Progenitor cell of endocrine pancreas (in vitro differentiated cells): Measurements from ENCODE around the gene TMEM35B. TPM values are rescaled to one million over a fixed set of nuclear protein-coding genes. Genes with fewer than 3 reads are reported as not detected.
A peak's percentile ranks its signal among the peaks of the same experiment; 100 is the strongest.

Source experiments
- DNase-seq: peaks from one replicate; pipeline ENCODE4 v3.0.0; 2021; ENCODE audit warnings: low spot score; ENCODE audit not compliant: unreplicated experiment
- H3K27ac Mint-ChIP-seq: 2 replicates; pipeline ENCODE4 v1.8.0; 2021; ENCODE audit warnings: mild to moderate bottlenecking, moderate library complexity, mixed read lengths
- H3K27me3 Mint-ChIP-seq: 2 replicates; pipeline ENCODE4 v1.8.0; 2021; ENCODE audit warnings: mixed read lengths
- H3K36me3 Mint-ChIP-seq: 2 replicates; pipeline ENCODE4 v1.8.0; 2022; ENCODE audit warnings: mixed read lengths; ENCODE audit not compliant: insufficient read depth
- H3K4me1 Mint-ChIP-seq: 2 replicates; pipeline ENCODE4 v1.8.0; 2021; ENCODE audit warnings: low read depth, mixed read lengths
- H3K4me3 Mint-ChIP-seq: 2 replicates; pipeline ENCODE4 v1.8.0; 2021; ENCODE audit warnings: low read depth, mild to moderate bottlenecking, moderate library complexity, mixed read lengths
- H3K9me3 Mint-ChIP-seq: 2 replicates; pipeline ENCODE4 v1.8.0; 2021; ENCODE audit warnings: low read depth, mixed read lengths
- CTCF ChIP-seq: fragments of 200-600 bp; sonication (generic); IDR thresholded peaks from one replicate; pipeline ENCODE4 v1.5.0; 2021; ENCODE audit warnings: antibody characterized with exemption, mild to moderate bottlenecking; ENCODE audit not compliant: unreplicated experiment
- total RNA-seq: library from RNA; stranded (reverse); gene quantifications from 2 replicates; pipeline ENCODE4 v1.2.1, GENCODE V29; 2021

Gene TMEM35B
- total RNA-seq, 1 donor from 2014 or later = 10.0 TPM

GRCh38 chr1:34983700-34984355 lies 1.3 kb downstream of the TMEM35B start:
- no peak for DNase-seq
- Mint-ChIP-seq H3K4me3 (peak overlapping the region; percentile 90), H3K9me3 (no peaks in the 10 kb centered on the region), H3K36me3 (peaks cover 1% of the 10 kb centered on the region), H3K4me1 (peaks cover 9% of the 10 kb centered on the region), H3K27ac (peak overlapping the region; percentile 59), H3K27me3 (no peaks in the 10 kb centered on the region)
- TF ChIP-seq CTCF = no peak

GRCh38 chr1:34982820-34983376 lies 2.2 kb downstream of the TMEM35B start:
- Mint-ChIP-seq H3K9me3 (no peaks in the 10 kb centered on the region), H3K27me3 (no peaks in the 10 kb centered on the region), H3K4me3 (peak overlapping the region; percentile 24), H3K27ac (no peak overlapping the region), H3K4me1 (peaks cover 10% of the 10 kb centered on the region), H3K36me3 (no peaks in the 10 kb centered on the region)
- no peak for DNase-seq
- TF ChIP-seq CTCF = no peak

- TF ChIP-seq CTCF = no peak
- Mint-ChIP-seq H3K27ac (no peak overlapping the region), H3K36me3 (no peaks in the 10 kb centered on the region), H3K27me3 (no peaks in the 10 kb centered on the region), H3K9me3 (no peaks in the 10 kb centered on the region), H3K4me3 (no peak overlapping the region), H3K4me1 (peaks cover 11% of the 10 kb centered on the region)
- DNase-seq = no peak
These were observed 4.4 kb downstream of the TMEM35B start for GRCh38 chr1:34980715-34981114.

GRCh38 chr1:34978921-34979320 lies 6.2 kb downstream of the TMEM35B start:
- DNase-seq = no peak
- Mint-ChIP-seq H3K27me3 (no peaks in the 10 kb centered on the region), H3K4me3 (no peak overlapping the region), H3K27ac (peak overlapping the region; percentile 7), H3K4me1 (peaks cover 5% of the 10 kb centered on the region), H3K9me3 (no peaks in the 10 kb centered on the region), H3K36me3 (no peaks in the 10 kb centered on the region)
- TF ChIP-seq CTCF = no peak

- no peak overlapping the region for H3K4me3 Mint-ChIP-seq
- H3K4me1 Mint-ChIP-seq = peaks cover 2% of the 10 kb centered on the region
- no peak for TF ChIP-seq CTCF
- no peak for DNase-seq
- no peak overlapping the region for H3K27ac Mint-ChIP-seq
- H3K36me3 Mint-ChIP-seq = no peaks in the 10 kb centered on the region
- no peaks in the 10 kb centered on the region for H3K27me3 Mint-ChIP-seq
- H3K9me3 Mint-ChIP-seq = no peaks in the 10 kb centered on the region
These were observed 7.3 kb downstream of the TMEM35B start for GRCh38 chr1:34977858-34978257.
